Astrocyte of the cerebellum (primary cell): Measurements from ENCODE around the gene SMIM41.

Source experiments
- DNase-seq: peaks from one replicate; pipeline ENCODE4 v3.0.0-alpha.2; 2011; ENCODE audit warnings: low read depth
- H3K4me3 ChIP-seq: 2 replicates; pipeline ENCODE4 v1.5.1; 2011; ENCODE audit warnings: mild to moderate bottlenecking, low read depth, low read length, moderate library complexity
- CTCF ChIP-seq: IDR thresholded peaks from 2 replicates; pipeline ENCODE4 v1.5.1; 2012; ENCODE audit warnings: low read length, low read depth, moderate library complexity, mild to moderate bottlenecking; ENCODE audit errors: missing control alignments
- in situ Hi-C: cut with HindIII; loops from 2 replicates; pipeline ENCODE4 v1.10.0; 2017; ENCODE audit warnings: low sequenced_read_pairs

SMIM41 gene

GRCh38 chr12:52144512-52145227, 65.2 kb downstream of the SMIM41 start:
- no peak for DNase-seq
- H3K4me3 ChIP-seq = no peak overlapping the region
- in situ Hi-C loops = no loop called here
- TF ChIP-seq CTCF = no peak

GRCh38 chr12:52145228-52146088, 66.0 kb downstream of the SMIM41 start:
- no peak for DNase-seq
- no peak for TF ChIP-seq CTCF
- H3K4me3 ChIP-seq = no peak overlapping the region
- in situ Hi-C loops = no loop called here

- TF ChIP-seq CTCF = no peak
- no peak overlapping the region for H3K4me3 ChIP-seq
- no peak for DNase-seq
- in situ Hi-C loops = no loop called here
Measured at GRCh38 chr12:52146089-52146821, 66.8 kb downstream of the SMIM41 start.

GRCh38 chr12:52146822-52147366, 67.4 kb downstream of the SMIM41 start:
- no peak for DNase-seq
- in situ Hi-C loops = no loop called here
- TF ChIP-seq CTCF = no peak
- no peak overlapping the region for H3K4me3 ChIP-seq

GRCh38 chr12:52147367-52147963, 68.0 kb downstream of the SMIM41 start:
- in situ Hi-C loops = no loop called here
- H3K4me3 ChIP-seq = no peak overlapping the region
- no peak for TF ChIP-seq CTCF
- peak; percentile 88 for DNase-seq
